HPDE6-E6E7 (cell line): ENCODE measurements around the gene FRMD4A.
A peak's percentile ranks its signal among the peaks of the same experiment; 100 is the strongest.

ENCODE experiments used
- DNase-seq: peaks from one replicate; pipeline ENCODE4 v3.0.0; 2011; ENCODE audit warnings: missing footprints; ENCODE audit errors: extremely low spot score

The FRMD4A gene

GRCh38 chr10:13705526-13706174 lies 625.1 kb downstream of the FRMD4A start:
- no peak for DNase-seq

- DNase-seq: no peak
Measured at GRCh38 chr10:13704964-13705363, 625.8 kb downstream of the FRMD4A start.

- no peak for DNase-seq
Measured at GRCh38 chr10:13703997-13704536, 626.7 kb downstream of the FRMD4A start.

GRCh38 chr10:13703101-13703818 lies 627.5 kb downstream of the FRMD4A start:
- DNase-seq: no peak

- DNase-seq: no peak
Measured at GRCh38 chr10:13701157-13701919, 629.4 kb downstream of the FRMD4A start.

GRCh38 chr10:13700473-13701144 lies 630.1 kb downstream of the FRMD4A start:
- DNase-seq: no peak

- DNase-seq: no peak
Measured at GRCh38 chr10:13699216-13699615, 631.5 kb downstream of the FRMD4A start.

- no peak for DNase-seq
Measured at GRCh38 chr10:13698217-13698616, 632.5 kb downstream of the FRMD4A start.

GRCh38 chr10:13696071-13696470 lies 634.7 kb downstream of the FRMD4A start:
- DNase-seq: no peak

GRCh38 chr10:13695588-13695987 lies 635.1 kb downstream of the FRMD4A start:
- no peak for DNase-seq

- no peak for DNase-seq
Measured at GRCh38 chr10:13693783-13694700, 636.7 kb downstream of the FRMD4A start.

GRCh38 chr10:13690281-13690825 lies 640.4 kb downstream of the FRMD4A start:
- DNase-seq: peak; percentile 72

- DNase-seq: no peak
Measured at GRCh38 chr10:13686331-13686752, 644.4 kb downstream of the FRMD4A start.

GRCh38 chr10:13685885-13686284 lies 644.8 kb downstream of the FRMD4A start:
- no peak for DNase-seq

- DNase-seq: no peak
Measured at GRCh38 chr10:13684806-13685482, 645.8 kb downstream of the FRMD4A start.

- no peak for DNase-seq
Measured at GRCh38 chr10:13684252-13684791, 646.4 kb downstream of the FRMD4A start.

GRCh38 chr10:13683017-13683416 lies 647.7 kb downstream of the FRMD4A start:
- no peak for DNase-seq

- no peak for DNase-seq
Measured at GRCh38 chr10:13681960-13682359, 648.8 kb downstream of the FRMD4A start.

GRCh38 chr10:13681528-13681927 lies 649.2 kb downstream of the FRMD4A start:
- DNase-seq: no peak

GRCh38 chr10:13681095-13681494 lies 649.6 kb downstream of the FRMD4A start:
- DNase-seq: no peak
